IPS-NIHi7 (cell line): Measurements from ENCODE around the gene CUTA.
"Not testable (repeated sequence)": the region's sequence is repeated elsewhere in the genome, so short reads cannot be mapped to it uniquely, and the experiment has no call there.

ENCODE experiments used
- DNase-seq: peaks from one replicate; pipeline ENCODE4 v3.0.0; 2012; ENCODE audit warnings: mixed read lengths; ENCODE audit errors: extremely low spot score

CUTA gene

GRCh38 chr6:33367715-33368025 lies 50.2 kb downstream of the CUTA start:
- not testable (repeated sequence) for DNase-seq

DNA sequence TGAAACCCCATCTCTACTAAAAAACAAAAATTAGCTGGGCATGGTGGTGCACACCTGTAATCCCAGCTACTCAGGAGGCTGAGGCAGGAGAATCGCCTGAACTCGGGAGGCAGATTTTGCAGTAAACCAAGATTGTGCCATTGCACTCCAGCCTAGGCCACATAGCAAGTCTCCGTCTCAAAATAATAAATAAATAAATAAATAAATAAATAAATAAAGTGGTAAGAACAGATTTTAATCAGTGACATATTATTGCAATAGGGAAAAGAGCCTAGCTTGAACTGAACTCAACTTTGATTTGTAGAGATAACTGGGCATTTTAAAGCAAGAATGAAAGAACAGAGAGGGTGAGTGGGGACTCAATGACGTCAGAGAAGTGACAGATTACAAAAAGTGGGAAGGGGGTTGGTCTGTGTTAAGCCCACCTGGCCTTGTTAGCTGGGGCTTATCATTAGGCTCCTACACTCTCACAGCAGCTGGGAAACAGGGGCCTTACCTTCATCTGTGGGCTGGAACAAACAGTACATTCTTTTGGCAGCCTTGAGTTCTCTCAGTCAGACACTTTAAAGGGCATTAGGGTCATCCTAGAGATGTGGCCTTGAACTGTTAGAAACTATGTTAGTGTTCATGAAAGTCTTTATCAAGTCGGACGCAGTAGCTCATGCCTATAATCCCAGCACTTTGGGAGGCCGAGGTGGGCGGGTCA lies 50.7 kb downstream of the CUTA start:
- DNase-seq = no peak
